Brain microvascular endothelial cell (primary cell): Measurements from ENCODE around the gene NHSL2.
"Not testable (repeated sequence)": the region's sequence is repeated elsewhere in the genome, so short reads cannot be mapped to it uniquely, and the experiment has no call there.

ENCODE experiments used
- DNase-seq: peaks from one replicate; pipeline ENCODE4 v3.0.0-alpha.2; 2020
- H3K27ac ChIP-seq: fragments of 250-450 bp; sonication (Bioruptor Pico); 2 replicates; pipeline ENCODE4 v1.5.1; 2020; ENCODE audit warnings: mild to moderate bottlenecking, moderate library complexity
- H3K27me3 ChIP-seq: fragments of 250-450 bp; sonication (Bioruptor Pico); replicated peaks from 2 replicates; pipeline ENCODE4 v1.5.1; 2020; ENCODE audit warnings: mild to moderate bottlenecking
- H3K36me3 ChIP-seq: fragments of 250-450 bp; sonication (Bioruptor Pico); replicated peaks from 2 replicates; pipeline ENCODE4 v1.5.1; 2020; ENCODE audit warnings: mild to moderate bottlenecking
- H3K4me3 ChIP-seq: 2 replicates; pipeline ENCODE4 v1.5.1; 2011; ENCODE audit warnings: low read depth, mild to moderate bottlenecking, control low read depth, low read length, moderate library complexity
- in situ Hi-C: cut with HindIII; loops from 2 replicates; pipeline ENCODE4 v1.10.0; 2017; ENCODE audit warnings: low sequenced_read_pairs, low pct_ligation_motif_present
- TF ChIP-seq, protein P1 (sequence below): IDR thresholded peaks from 2 replicates; pipeline ENCODE4 v1.5.1; 2011; ENCODE audit warnings: low read depth, mild to moderate bottlenecking, moderate library complexity, low read length, control low read depth, inconsistent platforms; ENCODE audit errors: missing control alignments

The NHSL2 gene

DNA sequence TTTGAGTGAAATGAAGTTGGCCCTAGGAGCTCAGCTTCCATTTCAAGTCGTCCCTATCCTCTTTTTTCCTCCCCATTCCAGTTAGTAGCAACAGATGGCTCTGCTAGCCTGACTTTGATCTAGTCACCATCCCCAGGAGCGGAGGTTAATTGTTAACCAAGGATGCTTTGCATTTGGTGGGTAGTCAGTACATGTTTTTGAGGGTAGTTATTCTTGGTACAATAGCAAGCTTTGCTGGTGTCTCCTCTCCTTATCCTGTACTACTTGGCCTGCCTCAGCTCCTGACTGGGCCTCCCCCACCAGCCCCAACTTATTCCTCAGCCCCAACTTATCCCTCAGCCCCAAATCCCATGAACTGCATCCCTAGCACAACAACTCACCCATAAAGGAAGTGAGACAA, 235.9 kb downstream of the NHSL2 start:
- DNase-seq: no peak
- in situ Hi-C loops: no loop called here
- H3K27me3 ChIP-seq: peaks cover 6% of the 10 kb centered on the region
- H3K36me3 ChIP-seq: no peaks in the 10 kb centered on the region
- TF ChIP-seq, protein P1, sequence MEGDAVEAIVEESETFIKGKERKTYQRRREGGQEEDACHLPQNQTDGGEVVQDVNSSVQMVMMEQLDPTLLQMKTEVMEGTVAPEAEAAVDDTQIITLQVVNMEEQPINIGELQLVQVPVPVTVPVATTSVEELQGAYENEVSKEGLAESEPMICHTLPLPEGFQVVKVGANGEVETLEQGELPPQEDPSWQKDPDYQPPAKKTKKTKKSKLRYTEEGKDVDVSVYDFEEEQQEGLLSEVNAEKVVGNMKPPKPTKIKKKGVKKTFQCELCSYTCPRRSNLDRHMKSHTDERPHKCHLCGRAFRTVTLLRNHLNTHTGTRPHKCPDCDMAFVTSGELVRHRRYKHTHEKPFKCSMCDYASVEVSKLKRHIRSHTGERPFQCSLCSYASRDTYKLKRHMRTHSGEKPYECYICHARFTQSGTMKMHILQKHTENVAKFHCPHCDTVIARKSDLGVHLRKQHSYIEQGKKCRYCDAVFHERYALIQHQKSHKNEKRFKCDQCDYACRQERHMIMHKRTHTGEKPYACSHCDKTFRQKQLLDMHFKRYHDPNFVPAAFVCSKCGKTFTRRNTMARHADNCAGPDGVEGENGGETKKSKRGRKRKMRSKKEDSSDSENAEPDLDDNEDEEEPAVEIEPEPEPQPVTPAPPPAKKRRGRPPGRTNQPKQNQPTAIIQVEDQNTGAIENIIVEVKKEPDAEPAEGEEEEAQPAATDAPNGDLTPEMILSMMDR: no peak
- H3K4me3 ChIP-seq: no peak overlapping the region
- no peak overlapping the region for H3K27ac ChIP-seq

- in situ Hi-C loops: no loop called here
- TF ChIP-seq, protein P1: no peak
- H3K36me3 ChIP-seq: no peaks in the 10 kb centered on the region
- H3K4me3 ChIP-seq: no peak overlapping the region
- DNase-seq: no peak
- peaks cover 3% of the 10 kb centered on the region for H3K27me3 ChIP-seq
- no peak overlapping the region for H3K27ac ChIP-seq
Measured at GRCh38 chrX:72158773-72159172, 248.1 kb downstream of the NHSL2 start.

GRCh38 chrX:72159769-72160168, 249.1 kb downstream of the NHSL2 start:
- Histone ChIP-seq H3K4me3 (no peak overlapping the region), H3K27ac (no peak overlapping the region), H3K36me3 (no peaks in the 10 kb centered on the region), H3K27me3 (peaks cover 3% of the 10 kb centered on the region)
- no peak for DNase-seq
- in situ Hi-C loops: no loop called here
- TF ChIP-seq, protein P1: no peak

DNA sequence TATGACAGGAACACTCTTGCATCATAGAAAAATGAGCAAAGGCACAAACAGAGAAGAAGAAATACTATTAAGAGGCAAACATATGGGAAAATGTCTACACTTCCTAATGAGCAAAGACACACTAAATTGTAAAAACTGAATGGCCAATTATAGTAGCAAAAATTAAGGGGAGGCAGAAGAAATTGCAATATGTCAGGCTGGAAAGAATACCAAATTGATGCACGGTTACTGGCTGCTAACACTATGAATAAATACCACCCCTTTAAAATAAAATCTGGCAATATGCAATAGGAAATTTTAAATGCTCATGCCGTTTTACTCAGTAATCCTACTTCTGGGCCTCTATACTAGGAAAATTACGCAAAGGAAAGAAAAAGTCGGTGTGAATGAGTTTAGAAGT, 254.9 kb downstream of the NHSL2 start:
- Histone ChIP-seq H3K36me3 (no peaks in the 10 kb centered on the region), H3K27ac (no peak overlapping the region), H3K27me3 (peaks cover 3% of the 10 kb centered on the region), H3K4me3 (no peak overlapping the region)
- in situ Hi-C loops: no loop called here
- DNase-seq: no peak
- TF ChIP-seq, protein P1: no peak

DNA sequence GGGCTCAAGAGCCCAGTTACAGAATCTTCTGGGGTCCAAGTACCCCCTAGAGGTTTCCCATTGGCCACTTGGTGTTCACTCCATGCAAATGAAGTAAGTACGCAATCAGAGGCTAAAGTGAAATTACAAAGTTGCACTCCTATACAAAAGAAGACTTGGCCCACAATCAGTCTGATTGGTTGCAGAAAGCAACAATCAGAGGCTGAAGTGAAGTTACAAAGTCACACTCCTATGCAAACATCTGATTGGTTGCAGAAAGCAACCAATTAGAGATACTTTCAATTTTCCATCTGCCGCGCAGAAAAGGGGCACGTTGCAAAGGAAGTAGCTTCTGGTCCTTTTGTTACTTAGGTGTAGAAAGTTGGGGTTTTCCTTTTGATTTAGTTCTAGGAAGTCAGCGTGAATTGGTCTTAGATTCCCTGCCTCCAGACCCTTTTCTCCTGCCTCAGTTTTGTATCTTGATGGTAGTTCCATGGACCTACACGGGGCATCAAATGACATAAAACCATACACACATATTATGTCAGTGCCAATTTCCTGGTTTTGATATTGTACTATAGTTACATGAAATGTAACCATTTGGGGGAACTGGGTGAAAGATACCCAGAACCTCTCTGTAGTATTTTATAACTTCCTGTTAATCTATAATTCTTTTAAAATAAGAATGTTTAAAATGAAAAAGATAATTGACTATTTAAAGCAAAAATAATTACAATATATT, 258.5 kb downstream of the NHSL2 start:
- no peak overlapping the region for H3K4me3 ChIP-seq
- no peak for DNase-seq
- no peaks in the 10 kb centered on the region for H3K27me3 ChIP-seq
- H3K27ac ChIP-seq: no peak overlapping the region
- in situ Hi-C loops: no loop called here
- TF ChIP-seq, protein P1: no peak
- H3K36me3 ChIP-seq: no peaks in the 10 kb centered on the region

DNA sequence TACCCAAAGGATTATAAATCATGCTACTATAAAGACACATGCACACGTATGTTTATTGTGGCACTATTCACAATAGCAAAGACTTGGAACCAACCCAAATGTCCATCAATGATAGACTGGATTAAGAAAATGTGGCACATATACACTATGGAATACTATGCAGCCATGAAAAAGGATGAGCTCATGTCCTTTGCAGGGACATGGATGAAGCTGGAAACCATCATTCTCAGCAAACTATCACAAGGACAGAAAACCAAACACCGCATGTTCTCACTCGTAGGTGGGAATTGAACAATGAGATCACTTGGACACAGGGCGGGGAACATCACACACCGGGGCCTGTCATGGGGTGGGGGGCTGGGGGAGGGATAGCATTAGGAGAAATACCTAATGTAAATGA, 265.6 kb downstream of the NHSL2 start:
- H3K36me3 ChIP-seq, H3K4me3 ChIP-seq, in situ Hi-C loops, H3K27ac ChIP-seq, DNase-seq, H3K27me3 ChIP-seq: not testable (repeated sequence)
